Nephron progenitor cell (in vitro differentiated cells): ENCODE measurements around the gene PTPN23.

Source experiments
- DNase-seq: peaks from one replicate; pipeline ENCODE4 v3.0.0; 2021
- H3K27ac Mint-ChIP-seq: 2 replicates; pipeline ENCODE4 v1.8.0; 2021; ENCODE audit warnings: mild to moderate bottlenecking, moderate library complexity, mixed read lengths
- H3K27me3 Mint-ChIP-seq: 2 replicates; pipeline ENCODE4 v1.8.0; 2021; ENCODE audit warnings: mild to moderate bottlenecking, low read depth, mixed read lengths; ENCODE audit not compliant: poor library complexity
- H3K36me3 Mint-ChIP-seq: 2 replicates; pipeline ENCODE4 v1.8.0; 2021; ENCODE audit warnings: low read depth, mixed read lengths
- H3K4me1 Mint-ChIP-seq: 2 replicates; pipeline ENCODE4 v1.8.0; 2021; ENCODE audit warnings: mixed read lengths
- H3K4me3 Mint-ChIP-seq: 2 replicates; pipeline ENCODE4 v1.8.0; 2021; ENCODE audit warnings: mild to moderate bottlenecking, moderate library complexity, mixed read lengths
- H3K9me3 Mint-ChIP-seq: 2 replicates; pipeline ENCODE4 v1.8.0; 2021; ENCODE audit warnings: mild to moderate bottlenecking, moderate library complexity, mixed read lengths
- CTCF ChIP-seq: fragments of 200-600 bp; sonication (generic); IDR thresholded peaks from 2 replicates; pipeline ENCODE4 v1.5.0; 2021; ENCODE audit warnings: antibody characterized with exemption

Gene PTPN23

GRCh38 chr3:47412453-47412756 is 31.6 kb downstream of the PTPN23 start:
- no peak for TF ChIP-seq CTCF
- no peak for DNase-seq
- Mint-ChIP-seq H3K27me3 (no peaks in the 10 kb centered on the region), H3K4me3 (no peak overlapping the region), H3K36me3 (peaks cover 33% of the 10 kb centered on the region), H3K27ac (no peak overlapping the region), H3K4me1 (peaks cover 20% of the 10 kb centered on the region), H3K9me3 (no peaks in the 10 kb centered on the region)

- H3K36me3 Mint-ChIP-seq, result peaks cover 29% of the 10 kb centered on the region
- H3K4me3 Mint-ChIP-seq, result no peak overlapping the region
- TF ChIP-seq CTCF, result no peak
- H3K27ac Mint-ChIP-seq, result peak overlapping the region; percentile 58
- H3K4me1 Mint-ChIP-seq, result peaks cover 20% of the 10 kb centered on the region
- DNase-seq, result no peak
- H3K27me3 Mint-ChIP-seq, result no peaks in the 10 kb centered on the region
- no peaks in the 10 kb centered on the region for H3K9me3 Mint-ChIP-seq
Measured at GRCh38 chr3:47412842-47413520, 32.2 kb downstream of the PTPN23 start.

GRCh38 chr3:47413751-47414150 is 32.9 kb downstream of the PTPN23 start:
- Mint-ChIP-seq H3K9me3 (no peaks in the 10 kb centered on the region), H3K36me3 (peaks cover 29% of the 10 kb centered on the region), H3K27ac (no peak overlapping the region), H3K4me3 (no peak overlapping the region), H3K27me3 (no peaks in the 10 kb centered on the region), H3K4me1 (peaks cover 20% of the 10 kb centered on the region)
- TF ChIP-seq CTCF, result no peak
- no peak for DNase-seq

GRCh38 chr3:47414161-47414564 is 33.3 kb downstream of the PTPN23 start:
- no peak overlapping the region for H3K27ac Mint-ChIP-seq
- peaks cover 20% of the 10 kb centered on the region for H3K4me1 Mint-ChIP-seq
- H3K27me3 Mint-ChIP-seq, result no peaks in the 10 kb centered on the region
- H3K36me3 Mint-ChIP-seq, result peaks cover 33% of the 10 kb centered on the region
- TF ChIP-seq CTCF, result no peak
- DNase-seq, result no peak
- H3K4me3 Mint-ChIP-seq, result no peak overlapping the region
- no peaks in the 10 kb centered on the region for H3K9me3 Mint-ChIP-seq

- H3K4me1 Mint-ChIP-seq, result peaks cover 20% of the 10 kb centered on the region
- H3K36me3 Mint-ChIP-seq, result peaks cover 34% of the 10 kb centered on the region
- no peaks in the 10 kb centered on the region for H3K9me3 Mint-ChIP-seq
- no peaks in the 10 kb centered on the region for H3K27me3 Mint-ChIP-seq
- no peak overlapping the region for H3K4me3 Mint-ChIP-seq
- no peak for DNase-seq
- no peak for TF ChIP-seq CTCF
- H3K27ac Mint-ChIP-seq, result peak overlapping the region; percentile 77
Measured at GRCh38 chr3:47414666-47415587, 34.1 kb downstream of the PTPN23 start.
